Neural crest cell (in vitro differentiated cells): Measurements from ENCODE around the gene COL25A1. TPM values are rescaled to one million over a fixed set of nuclear protein-coding genes. Genes with fewer than 3 reads are reported as not detected.

Experiments
- DNase-seq: peaks from one replicate; pipeline ENCODE4 v3.0.0; 2021; ENCODE audit warnings: low read depth, mixed read lengths, low spot score
- H3K27ac Mint-ChIP-seq: one replicate; pipeline ENCODE4 v1.8.0; 2021; ENCODE audit warnings: mild to moderate bottlenecking, mixed read lengths; ENCODE audit not compliant: unreplicated experiment
- H3K27me3 Mint-ChIP-seq: 2 replicates; pipeline ENCODE4 v1.8.0; 2021; ENCODE audit warnings: low read depth, mild to moderate bottlenecking, mixed read lengths
- H3K36me3 Mint-ChIP-seq: 2 replicates; pipeline ENCODE4 v1.8.0; 2021; ENCODE audit warnings: low read depth, mild to moderate bottlenecking, mixed read lengths
- H3K4me1 Mint-ChIP-seq: 2 replicates; pipeline ENCODE4 v1.8.0; 2021; ENCODE audit warnings: mixed read lengths
- H3K4me3 Mint-ChIP-seq: one replicate; pipeline ENCODE4 v1.8.0; 2021; ENCODE audit warnings: mild to moderate bottlenecking, mixed read lengths
- H3K9me3 Mint-ChIP-seq: 2 replicates; pipeline ENCODE4 v1.8.0; 2021; ENCODE audit warnings: mixed read lengths
- total RNA-seq: library from RNA; stranded (reverse); gene quantifications from 2 replicates; pipeline ENCODE4 v1.2.1, GENCODE V29; 2021
- TF ChIP-seq, protein P1 (sequence below): fragments of 200-600 bp; sonication (generic); conservative IDR thresholded peaks from 2 replicates; pipeline ENCODE4 v1.5.0; 2021; ENCODE audit warnings: antibody characterized with exemption, mild to moderate bottlenecking

COL25A1 gene
- total RNA-seq, 1 donor from 2014 or later = 39.3 TPM

DNA sequence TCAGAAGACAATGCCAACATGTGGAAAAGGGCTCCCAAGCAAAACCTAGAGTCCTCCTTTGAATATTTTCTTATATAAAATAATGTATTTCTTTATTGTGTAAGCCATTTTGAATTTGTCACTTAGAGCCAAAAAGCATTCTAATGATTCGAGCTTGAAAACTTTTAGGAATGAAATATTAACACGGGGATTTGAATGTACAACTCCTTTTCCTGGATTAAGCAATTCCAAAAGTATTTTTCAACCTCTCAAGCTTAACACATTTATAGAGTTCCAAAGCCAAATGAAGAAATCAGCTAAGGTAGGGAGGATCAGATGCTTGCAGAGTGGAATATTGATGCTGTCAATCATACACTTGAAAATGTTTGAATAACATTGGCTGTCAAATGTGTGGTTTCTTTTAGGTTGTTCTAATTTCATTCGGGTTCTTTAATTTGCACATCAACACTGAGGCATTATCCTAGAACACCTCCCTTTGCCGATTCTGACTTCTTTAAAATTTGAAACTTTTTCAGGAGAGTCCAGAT, 472.4 kb downstream of the COL25A1 start:
- Mint-ChIP-seq H3K9me3 (no peaks in the 10 kb centered on the region), H3K4me3 (no peak overlapping the region), H3K27me3 (no peaks in the 10 kb centered on the region), H3K4me1 (peaks cover 20% of the 10 kb centered on the region), H3K27ac (no peak overlapping the region), H3K36me3 (no peaks in the 10 kb centered on the region)
- DNase-seq = no peak
- TF ChIP-seq, protein P1, sequence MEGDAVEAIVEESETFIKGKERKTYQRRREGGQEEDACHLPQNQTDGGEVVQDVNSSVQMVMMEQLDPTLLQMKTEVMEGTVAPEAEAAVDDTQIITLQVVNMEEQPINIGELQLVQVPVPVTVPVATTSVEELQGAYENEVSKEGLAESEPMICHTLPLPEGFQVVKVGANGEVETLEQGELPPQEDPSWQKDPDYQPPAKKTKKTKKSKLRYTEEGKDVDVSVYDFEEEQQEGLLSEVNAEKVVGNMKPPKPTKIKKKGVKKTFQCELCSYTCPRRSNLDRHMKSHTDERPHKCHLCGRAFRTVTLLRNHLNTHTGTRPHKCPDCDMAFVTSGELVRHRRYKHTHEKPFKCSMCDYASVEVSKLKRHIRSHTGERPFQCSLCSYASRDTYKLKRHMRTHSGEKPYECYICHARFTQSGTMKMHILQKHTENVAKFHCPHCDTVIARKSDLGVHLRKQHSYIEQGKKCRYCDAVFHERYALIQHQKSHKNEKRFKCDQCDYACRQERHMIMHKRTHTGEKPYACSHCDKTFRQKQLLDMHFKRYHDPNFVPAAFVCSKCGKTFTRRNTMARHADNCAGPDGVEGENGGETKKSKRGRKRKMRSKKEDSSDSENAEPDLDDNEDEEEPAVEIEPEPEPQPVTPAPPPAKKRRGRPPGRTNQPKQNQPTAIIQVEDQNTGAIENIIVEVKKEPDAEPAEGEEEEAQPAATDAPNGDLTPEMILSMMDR = no peak

- no peaks in the 10 kb centered on the region for H3K36me3 Mint-ChIP-seq
- no peaks in the 10 kb centered on the region for H3K9me3 Mint-ChIP-seq
- TF ChIP-seq, protein P1 = no peak
- H3K27ac Mint-ChIP-seq = no peak overlapping the region
- no peak for DNase-seq
- peaks cover 6% of the 10 kb centered on the region for H3K4me1 Mint-ChIP-seq
- no peaks in the 10 kb centered on the region for H3K27me3 Mint-ChIP-seq
- H3K4me3 Mint-ChIP-seq = no peak overlapping the region
Observed at GRCh38 chr4:108828620-108829019, 473.8 kb downstream of the COL25A1 start.

DNA sequence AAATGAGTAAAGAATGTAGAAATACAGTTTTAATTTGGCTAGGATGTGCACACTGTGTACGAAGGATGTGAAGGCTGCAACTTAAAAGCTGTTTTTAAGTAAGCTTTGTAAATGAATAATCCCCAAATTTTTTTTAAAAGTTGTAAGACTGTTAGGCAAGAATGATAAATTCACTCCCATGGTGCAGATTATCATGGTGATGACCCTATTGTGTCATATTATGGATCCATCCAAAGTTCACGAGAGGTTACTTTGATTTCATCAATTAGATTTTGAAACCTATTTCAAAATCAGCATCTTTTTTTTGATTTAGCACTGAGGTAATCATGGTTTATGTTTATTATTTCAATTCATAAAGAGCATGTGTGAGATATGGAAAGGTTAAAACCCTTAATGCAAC, 476.7 kb downstream of the COL25A1 start:
- Mint-ChIP-seq H3K9me3 (no peaks in the 10 kb centered on the region), H3K27me3 (no peaks in the 10 kb centered on the region), H3K4me3 (no peak overlapping the region), H3K4me1 (no peaks in the 10 kb centered on the region), H3K27ac (no peak overlapping the region), H3K36me3 (no peaks in the 10 kb centered on the region)
- TF ChIP-seq, protein P1 = no peak
- DNase-seq = no peak

GRCh38 chr4:108821351-108821930, 481.0 kb downstream of the COL25A1 start:
- no peak overlapping the region for H3K27ac Mint-ChIP-seq
- H3K9me3 Mint-ChIP-seq = no peaks in the 10 kb centered on the region
- no peaks in the 10 kb centered on the region for H3K27me3 Mint-ChIP-seq
- no peak for DNase-seq
- TF ChIP-seq, protein P1 = no peak
- H3K4me1 Mint-ChIP-seq = no peaks in the 10 kb centered on the region
- H3K36me3 Mint-ChIP-seq = no peaks in the 10 kb centered on the region
- no peak overlapping the region for H3K4me3 Mint-ChIP-seq

DNA sequence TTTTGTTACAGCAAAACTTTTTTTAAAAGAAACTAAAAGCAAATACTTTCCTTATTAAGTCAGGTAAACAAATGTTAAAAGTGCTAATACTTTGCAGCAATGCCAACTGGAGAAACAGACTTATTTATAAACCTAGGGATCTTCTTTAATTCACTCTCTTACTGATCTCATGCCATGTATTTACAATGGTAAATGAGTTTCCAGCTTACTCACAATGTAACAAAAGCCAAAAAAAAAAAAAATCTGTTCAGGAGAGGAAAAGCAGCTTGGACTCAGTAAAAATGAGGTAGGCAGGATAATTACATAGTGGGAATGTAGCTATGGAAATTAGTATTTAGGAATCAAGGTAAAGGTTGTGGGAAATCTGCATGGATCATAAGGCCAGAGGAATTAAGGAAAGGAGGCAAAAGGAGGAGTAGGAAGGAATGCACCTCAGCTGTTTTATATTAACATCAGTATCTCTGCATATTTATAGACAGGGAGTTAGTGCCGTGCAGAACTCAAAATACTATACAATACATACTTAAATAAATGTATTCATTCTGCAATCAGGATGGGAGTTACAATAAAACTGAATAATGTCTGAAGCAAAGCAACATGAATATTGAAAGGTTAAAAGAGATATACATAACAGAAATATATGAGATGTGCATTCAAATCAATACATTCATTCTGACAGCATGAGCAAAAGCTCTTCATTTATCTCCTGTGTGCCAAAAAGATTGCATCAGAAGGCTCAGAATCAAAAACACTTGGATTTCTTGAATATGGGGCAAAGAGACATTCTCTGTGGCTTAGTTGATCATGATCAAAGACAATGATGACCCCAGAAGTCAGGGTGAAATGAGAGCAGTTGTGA, 481.7 kb downstream of the COL25A1 start:
- Mint-ChIP-seq H3K36me3 (no peaks in the 10 kb centered on the region), H3K4me3 (no peak overlapping the region), H3K27ac (no peak overlapping the region), H3K4me1 (no peaks in the 10 kb centered on the region), H3K27me3 (no peaks in the 10 kb centered on the region), H3K9me3 (no peaks in the 10 kb centered on the region)
- DNase-seq = no peak
- TF ChIP-seq, protein P1 = no peak
